WTC11 (cell line): ENCODE measurements around the gene OR2AG1. TPM values are rescaled to one million over a fixed set of nuclear protein-coding genes. Genes with fewer than 3 reads are reported as not detected.

Experiments used
- ATAC-seq: fragments of 200-7000 bp; cut with Tn5 transposase; 2 replicates; pipeline ENCODE4 v1.10.0; 2021; ENCODE audit warnings: mild to moderate bottlenecking, moderate library complexity
- CTCF ChIA-PET: fragments of 300-600 bp; sonication (Branson Sonifier 250); formaldehyde crosslinking; loops from one replicate; lab custom pipeline; 2021; ENCODE audit warnings: antibody characterized with exemption; lab: Charles Lee
- POLR2A ChIA-PET: fragments of 350-600 bp; sonication (Branson Sonifier 250); formaldehyde crosslinking; loops from one replicate; lab custom pipeline; 2021; ENCODE audit warnings: antibody characterized with exemption; lab: Charles Lee
- DNase-seq: peaks from one replicate; pipeline ENCODE4 v3.0.0; 2021; ENCODE audit warnings: low spot score
- H3K27ac Mint-ChIP-seq: 2 replicates; pipeline ENCODE4 v1.8.0; 2021; ENCODE audit warnings: mixed read lengths
- H3K27me3 Mint-ChIP-seq: 2 replicates; pipeline ENCODE4 v1.8.0; 2021; ENCODE audit warnings: low read depth, mild to moderate bottlenecking, moderate library complexity, mixed read lengths
- H3K36me3 Mint-ChIP-seq: 2 replicates; pipeline ENCODE4 v1.8.0; 2021; ENCODE audit warnings: mixed read lengths
- H3K4me1 Mint-ChIP-seq: 2 replicates; pipeline ENCODE4 v1.8.0; 2022; ENCODE audit warnings: mixed read lengths
- H3K4me3 Mint-ChIP-seq: 2 replicates; pipeline ENCODE4 v1.8.0; 2021; ENCODE audit warnings: mild to moderate bottlenecking, moderate library complexity, mixed read lengths
- H3K9me3 Mint-ChIP-seq: 2 replicates; pipeline ENCODE4 v1.8.0; 2021; ENCODE audit warnings: mixed read lengths
- E2F5 ChIP-seq: sonication (generic); formaldehyde crosslinking; IDR thresholded peaks from 2 replicates; pipeline ENCODE4 v1.8.1; 2022; ENCODE audit warnings: mild to moderate bottlenecking, moderate library complexity, missing genetic modification reagents
- FOXP4 ChIP-seq: sonication (generic); formaldehyde crosslinking; IDR thresholded peaks from 2 replicates; pipeline ENCODE4 v1.8.0; 2022; ENCODE audit warnings: mild to moderate bottlenecking, missing genetic modification reagents
- GRHL2 ChIP-seq: fragments of 250-450 bp; sonication (Bioruptor Pico); IDR thresholded peaks from 2 replicates; pipeline ENCODE4 v1.8.0; 2022; ENCODE audit warnings: mild to moderate bottlenecking, moderate library complexity; ENCODE audit not compliant: insufficient replicate concordance, severe bottlenecking
- HMGXB4 ChIP-seq: sonication (generic); formaldehyde crosslinking; IDR thresholded peaks from 2 replicates; pipeline ENCODE4 v1.8.1; 2023; ENCODE audit warnings: mild to moderate bottlenecking, moderate library complexity, missing genetic modification reagents
- KAT7 ChIP-seq: sonication (generic); formaldehyde crosslinking; IDR thresholded peaks from 2 replicates; pipeline ENCODE4 v1.8.1; 2023; ENCODE audit warnings: missing genetic modification reagents, mild to moderate bottlenecking, borderline replicate concordance
- MXD4 ChIP-seq: fragments of 250-450 bp; sonication (Bioruptor Pico); IDR thresholded peaks from 2 replicates; pipeline ENCODE4 v1.8.0; 2021; ENCODE audit warnings: mild to moderate bottlenecking, moderate library complexity, borderline replicate concordance
- NR3C1 ChIP-seq: sonication (generic); formaldehyde crosslinking; conservative IDR thresholded peaks from 2 replicates; pipeline ENCODE4 v1.8.1; 2023; ENCODE audit warnings: low read depth, mild to moderate bottlenecking, missing genetic modification reagents
- OVOL2 ChIP-seq: fragments of 250-450 bp; sonication (Bioruptor Pico); IDR thresholded peaks from 2 replicates; pipeline ENCODE4 v1.9.0; 2021; ENCODE audit warnings: mild to moderate bottlenecking, borderline replicate concordance
- PRRX2 ChIP-seq: fragments of 250-450 bp; sonication (Bioruptor Pico); IDR thresholded peaks from 2 replicates; pipeline ENCODE4 v1.8.0; 2021; ENCODE audit warnings: mild to moderate bottlenecking
- ZNF219 ChIP-seq: sonication (generic); formaldehyde crosslinking; IDR thresholded peaks from 2 replicates; pipeline ENCODE4 v1.8.0; 2023; ENCODE audit warnings: missing genetic modification reagents, mild to moderate bottlenecking, borderline replicate concordance
- ZNF281 ChIP-seq: sonication (generic); formaldehyde crosslinking; IDR thresholded peaks from 2 replicates; pipeline ENCODE4 v1.8.0; 2023; ENCODE audit warnings: mild to moderate bottlenecking, missing genetic modification reagents
- ZNF317 ChIP-seq: sonication (generic); formaldehyde crosslinking; IDR thresholded peaks from 2 replicates; pipeline ENCODE4 v1.8.1; 2023; ENCODE audit warnings: low read depth, mild to moderate bottlenecking, moderate library complexity, missing genetic modification reagents, borderline replicate concordance
- ZNF423 ChIP-seq: fragments of 250-450 bp; sonication (Bioruptor Pico); IDR thresholded peaks from 2 replicates; pipeline ENCODE4 v2.1.2; 2022; ENCODE audit warnings: mild to moderate bottlenecking, moderate library complexity
- total RNA-seq: library from RNA; stranded (reverse); gene quantifications from 3 replicates; pipeline ENCODE4 v1.2.3, GENCODE V29; 2021

OR2AG1 gene
- total RNA-seq, 1 experiment from 2014 or later, result not detected

- H3K27me3 Mint-ChIP-seq, result peaks cover 4% of the 10 kb centered on the region; the same call in 1 of the 2 replicates
- peak; percentile 72 for DNase-seq
- CTCF ChIA-PET, result interaction anchor here (0.5 to 2.3 kb wide), 21 partner anchors 16 to 754 kb away, joined by 3 to 13 read pairs (median 4); partner anchors contain the start of genes NLRP14, ZNF214 and ZNF215
- H3K4me1 Mint-ChIP-seq, result peaks cover 4% of the 10 kb centered on the region
- H3K4me3 Mint-ChIP-seq, result no peak overlapping the region
- H3K9me3 Mint-ChIP-seq, result peaks cover 17% of the 10 kb centered on the region
- ATAC-seq, result peak; percentile 100
- H3K36me3 Mint-ChIP-seq, result no peaks in the 10 kb centered on the region
- POLR2A ChIA-PET, result no interaction called here
- no peak for TF ChIP-seq ZNF317
- TF ChIP-seq HMGXB4, result no peak
- peak; percentile 43; the same call in 1 of the 2 replicates for TF ChIP-seq ZNF423 (CRISPR knock-in tag)
- no peak for TF ChIP-seq MXD4 (CRISPR knock-in tag)
- TF ChIP-seq KAT7 (CRISPR knock-in tag), result no peak
- no peak for TF ChIP-seq NR3C1 (CRISPR knock-in tag)
- no peak overlapping the region for H3K27ac Mint-ChIP-seq
Measured at GRCh38 chr11:6817694-6818093, 34.9 kb downstream of the OR2AG1 start.

- H3K4me3 Mint-ChIP-seq, result no peak overlapping the region
- H3K4me1 Mint-ChIP-seq, result peaks cover 4% of the 10 kb centered on the region
- TF ChIP-seq E2F5 (CRISPR knock-in tag), result no peak
- no peak for TF ChIP-seq OVOL2 (CRISPR knock-in tag)
- no peak for ATAC-seq
- peaks cover 17% of the 10 kb centered on the region for H3K9me3 Mint-ChIP-seq
- H3K27me3 Mint-ChIP-seq, result no peaks in the 10 kb centered on the region
- DNase-seq, result no peak
- no peak overlapping the region for H3K27ac Mint-ChIP-seq
- no peaks in the 10 kb centered on the region for H3K36me3 Mint-ChIP-seq
- POLR2A ChIA-PET, result no interaction called here
- CTCF ChIA-PET, result interaction anchor here (0.6 to 2.3 kb wide), 4 partner anchors 81 to 458 kb away, joined by 3 to 13 read pairs (median 10); partner anchors contain the start of genes NLRP14 and ZNF214
Measured at GRCh38 chr11:6818967-6819366, 36.1 kb downstream of the OR2AG1 start.

- POLR2A ChIA-PET, result no interaction called here
- H3K27ac Mint-ChIP-seq, result no peak overlapping the region
- H3K4me3 Mint-ChIP-seq, result no peak overlapping the region
- no peak for ATAC-seq
- peaks cover 13% of the 10 kb centered on the region for H3K9me3 Mint-ChIP-seq
- no peaks in the 10 kb centered on the region for H3K27me3 Mint-ChIP-seq
- H3K4me1 Mint-ChIP-seq, result 0 out of 2 replicates have a peak, but pooled peaks cover 3% of the 10 kb centered on the region
- no peak for DNase-seq
- CTCF ChIA-PET, result interaction anchor here (1.1 to 3.6 kb wide), 3 partner anchors 12 to 69 kb away, joined by 3 to 36 read pairs (median 3); no protein-coding TSS in a partner anchor
- TF ChIP-seq ZNF219 (CRISPR knock-in tag) (no peak), ZNF281 (no peak), GRHL2 (CRISPR knock-in tag) (no peak), PRRX2 (CRISPR knock-in tag) (no peak), FOXP4 (CRISPR knock-in tag) (no peak)
- no peaks in the 10 kb centered on the region for H3K36me3 Mint-ChIP-seq
Measured at GRCh38 chr11:6824136-6824823, 41.5 kb downstream of the OR2AG1 start.
